Measurements from ENCODE around the gene SLC10A6.
"Not testable (repeated sequence)": the region's sequence is repeated elsewhere in the genome, so short reads cannot be mapped to it uniquely, and the experiment has no call there.

The SLC10A6 gene

GRCh38 chr4:86848732-86849619, at the start of gene SLC10A6:
TSS of gene SLC10A6 (minus strand) at chr4:86849384. CDS start at chr4:86849115, 269 bp downstream.
- no peak for DNase-seq

GRCh38 chr4:86898562-86898961, 49.4 kb upstream of the SLC10A6 start:
- DNase-seq: no peak

GRCh38 chr4:86896596-86896995, 47.4 kb upstream of the SLC10A6 start:
- DNase-seq: no peak

- no peak for DNase-seq
Observed at GRCh38 chr4:86895692-86896488, 46.7 kb upstream of the SLC10A6 start.

- no peak for DNase-seq
Observed at GRCh38 chr4:86894455-86894854, 45.3 kb upstream of the SLC10A6 start.

- DNase-seq: no peak
Observed at GRCh38 chr4:86893136-86893535, 44.0 kb upstream of the SLC10A6 start.

- DNase-seq: no peak
Observed at GRCh38 chr4:86892636-86892960, 43.4 kb upstream of the SLC10A6 start.

GRCh38 chr4:86891762-86892635, 42.8 kb upstream of the SLC10A6 start, which contains the start of gene C4orf36:
TSS of gene C4orf36 (minus strand) at chr4:86892422. CDS start at chr4:86891520, 902 bp downstream.
- DNase-seq: peak; percentile 45

GRCh38 chr4:86890790-86891189, 41.6 kb upstream of the SLC10A6 start:
- no peak for DNase-seq

- no peak for DNase-seq
Observed at GRCh38 chr4:86879641-86880040, 30.5 kb upstream of the SLC10A6 start.

GRCh38 chr4:86878640-86879039, 29.5 kb upstream of the SLC10A6 start:
- no peak for DNase-seq

GRCh38 chr4:86876894-86877685, 27.9 kb upstream of the SLC10A6 start:
- no peak for DNase-seq

GRCh38 chr4:86875436-86875835, 26.3 kb upstream of the SLC10A6 start:
- DNase-seq: not testable (repeated sequence)

GRCh38 chr4:86872135-86872534, 23.0 kb upstream of the SLC10A6 start:
- DNase-seq: no peak

- DNase-seq: no peak
Observed at GRCh38 chr4:86870442-86871069, 21.4 kb upstream of the SLC10A6 start.

GRCh38 chr4:86857341-86858052, 8.3 kb upstream of the SLC10A6 start:
- DNase-seq: no peak

- DNase-seq: no peak
Observed at GRCh38 chr4:86856896-86857295, 7.7 kb upstream of the SLC10A6 start.

GRCh38 chr4:86855572-86855971, 6.4 kb upstream of the SLC10A6 start:
- DNase-seq: no peak

GRCh38 chr4:86853209-86853608, 4.0 kb upstream of the SLC10A6 start:
- DNase-seq: no peak

- DNase-seq: no peak
Observed at GRCh38 chr4:86848136-86848535, 1.0 kb downstream of the SLC10A6 start.

GRCh38 chr4:86847571-86847970, 1.6 kb downstream of the SLC10A6 start:
- no peak for DNase-seq

All from stimulated activated CD4-positive, alpha-beta T cell treated with anti-CD3 and anti-CD28 coated beads, Interleukin-1b, Interleukin-23, amount 100 ng/mL, for 48 hours (primary cell).